GM18499 (cell line): ENCODE measurements around the gene AP5M1.
"Not testable (repeated sequence)": the region's sequence is repeated elsewhere in the genome, so short reads cannot be mapped to it uniquely, and the experiment has no call there.

Experiments
- ATAC-seq: cut with Tn5 transposase; IDR thresholded peaks from one replicate; pipeline ENCODE4 v1.9.1; 2021; ENCODE audit warnings: moderate number of reproducible peaks; ENCODE audit not compliant: insufficient read depth, unreplicated experiment

AP5M1 gene

GRCh38 chr14:57268161-57269069 lies at the start of gene AP5M1, which contains the start of gene EXOC5:
AP5M1 (plus strand) TSS chr14:57268971; CDS start chr14:57269315, 344 bp downstream.
EXOC5 (minus strand) TSS chr14:57268905; CDS start chr14:57268648, 257 bp downstream.
- ATAC-seq = peak; percentile 63

- no peak for ATAC-seq
Measured at GRCh38 chr14:57221931-57222330, 46.8 kb upstream of the AP5M1 start.

- ATAC-seq = no peak
Measured at GRCh38 chr14:57227083-57227482, 41.7 kb upstream of the AP5M1 start.

GRCh38 chr14:57228320-57228719 lies 40.5 kb upstream of the AP5M1 start:
- ATAC-seq = not testable (repeated sequence)

- ATAC-seq = no peak
Measured at GRCh38 chr14:57232006-57232405, 36.8 kb upstream of the AP5M1 start.

- ATAC-seq = not testable (repeated sequence)
Measured at GRCh38 chr14:57240115-57240514, 28.7 kb upstream of the AP5M1 start.

- ATAC-seq = no peak
Measured at GRCh38 chr14:57243320-57243719, 25.5 kb upstream of the AP5M1 start.

- no peak for ATAC-seq
Measured at GRCh38 chr14:57244106-57244505, 24.7 kb upstream of the AP5M1 start.

GRCh38 chr14:57245941-57246340 lies 22.8 kb upstream of the AP5M1 start:
- no peak for ATAC-seq

- ATAC-seq = no peak
Measured at GRCh38 chr14:57246933-57247657, 21.7 kb upstream of the AP5M1 start.

- ATAC-seq = peak; percentile 89
Measured at GRCh38 chr14:57254884-57255283, 13.9 kb upstream of the AP5M1 start.

GRCh38 chr14:57258221-57258620 lies 10.6 kb upstream of the AP5M1 start:
- ATAC-seq = not testable (repeated sequence)

GRCh38 chr14:57259672-57260071 lies 9.1 kb upstream of the AP5M1 start:
- no peak for ATAC-seq

- no peak for ATAC-seq
Measured at GRCh38 chr14:57261604-57262003, 7.2 kb upstream of the AP5M1 start.

GRCh38 chr14:57262117-57262516 lies 6.7 kb upstream of the AP5M1 start:
- no peak for ATAC-seq

GRCh38 chr14:57266065-57266464 lies 2.7 kb upstream of the AP5M1 start:
- ATAC-seq = no peak

- no peak for ATAC-seq
Measured at GRCh38 chr14:57273236-57273635, 4.5 kb downstream of the AP5M1 start.

GRCh38 chr14:57274551-57274950 lies 5.8 kb downstream of the AP5M1 start:
- no peak for ATAC-seq

GRCh38 chr14:57275023-57275664 lies 6.4 kb downstream of the AP5M1 start:
- ATAC-seq = no peak

GRCh38 chr14:57277062-57277461 lies 8.3 kb downstream of the AP5M1 start:
- no peak for ATAC-seq

- no peak for ATAC-seq
Measured at GRCh38 chr14:57287745-57288144, 19.0 kb downstream of the AP5M1 start.
